Vagina (tissue), 2 donors: ENCODE data around the gene RABL6.

Source experiments
- POLR2A ChIP-seq, 2 donors: fragments of 450-650 bp; IDR thresholded peaks; one replicate each; pipeline ENCODE4 v1.6.1; 2017; ENCODE audit warnings: antibody characterized with exemption in 2 of 2, mild to moderate bottlenecking in 2 of 2, moderate library complexity in 2 of 2
- POLR2AphosphoS5 ChIP-seq, 2 donors: sonication (generic); formaldehyde crosslinking; IDR thresholded peaks; one replicate each; pipeline ENCODE4 v1.9.0; 2017; ENCODE audit warnings: antibody characterized with exemption in 2 of 2, mild to moderate bottlenecking in 2 of 2, low read depth in 1 of 2; ENCODE audit not compliant: insufficient read depth in 1 of 2
- TF ChIP-seq, protein P1 (sequence below), 3 experiments: fragments of 450-650 bp in 2 of 3; fragments of 200-600 bp in 1 of 3; sonication (generic) in 1 of 3; IDR thresholded peaks; one replicate each; pipeline ENCODE4 v1.5.1; 2017 to 2019; ENCODE audit warnings: antibody characterized with exemption in 3 of 3, mild to moderate bottlenecking in 2 of 3, moderate library complexity in 2 of 3

GRCh38 chr9:136881691-136882108 lies 74.0 kb downstream of the RABL6 start:
- TF ChIP-seq, protein P1, sequence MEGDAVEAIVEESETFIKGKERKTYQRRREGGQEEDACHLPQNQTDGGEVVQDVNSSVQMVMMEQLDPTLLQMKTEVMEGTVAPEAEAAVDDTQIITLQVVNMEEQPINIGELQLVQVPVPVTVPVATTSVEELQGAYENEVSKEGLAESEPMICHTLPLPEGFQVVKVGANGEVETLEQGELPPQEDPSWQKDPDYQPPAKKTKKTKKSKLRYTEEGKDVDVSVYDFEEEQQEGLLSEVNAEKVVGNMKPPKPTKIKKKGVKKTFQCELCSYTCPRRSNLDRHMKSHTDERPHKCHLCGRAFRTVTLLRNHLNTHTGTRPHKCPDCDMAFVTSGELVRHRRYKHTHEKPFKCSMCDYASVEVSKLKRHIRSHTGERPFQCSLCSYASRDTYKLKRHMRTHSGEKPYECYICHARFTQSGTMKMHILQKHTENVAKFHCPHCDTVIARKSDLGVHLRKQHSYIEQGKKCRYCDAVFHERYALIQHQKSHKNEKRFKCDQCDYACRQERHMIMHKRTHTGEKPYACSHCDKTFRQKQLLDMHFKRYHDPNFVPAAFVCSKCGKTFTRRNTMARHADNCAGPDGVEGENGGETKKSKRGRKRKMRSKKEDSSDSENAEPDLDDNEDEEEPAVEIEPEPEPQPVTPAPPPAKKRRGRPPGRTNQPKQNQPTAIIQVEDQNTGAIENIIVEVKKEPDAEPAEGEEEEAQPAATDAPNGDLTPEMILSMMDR (IDR thresholded peaks at IDR 0.05): no peak
- TF ChIP-seq POLR2AphosphoS5 (IDR thresholded peaks at IDR 0.05; ENCODE audit: insufficient read depth in 1 of 2, low read depth in 1 of 2): no peak
- no peak for TF ChIP-seq POLR2A (IDR thresholded peaks at IDR 0.05)
